ENCODE data around the gene TBPL1. TPM values are rescaled to one million over a fixed set of nuclear protein-coding genes. Genes with fewer than 3 reads are reported as not detected.

Gene TBPL1
- total RNA-seq, 1 donor from 2014 or later, result 40.0 TPM

GRCh38 chr6:134014588-134015137 is 61.6 kb downstream of the TBPL1 start:
- peaks cover 11% of the 10 kb centered on the region for H3K27me3 Mint-ChIP-seq
- no peaks in the 10 kb centered on the region for H3K36me3 Mint-ChIP-seq (ENCODE audit: low read depth)
- H3K4me3 Mint-ChIP-seq, result no peak overlapping the region
- no peak for DNase-seq
- peaks cover 12% of the 10 kb centered on the region for H3K4me1 Mint-ChIP-seq
- no peaks in the 10 kb centered on the region for H3K9me3 Mint-ChIP-seq
- H3K27ac Mint-ChIP-seq, result no peak overlapping the region
- intact Hi-C loops (cut with micrococcal nuclease), result loop anchor here (5.0 kb wide), 2 partner anchors 38 to 42 kb away; partner anchors contain the start of gene SLC2A12

DNA sequence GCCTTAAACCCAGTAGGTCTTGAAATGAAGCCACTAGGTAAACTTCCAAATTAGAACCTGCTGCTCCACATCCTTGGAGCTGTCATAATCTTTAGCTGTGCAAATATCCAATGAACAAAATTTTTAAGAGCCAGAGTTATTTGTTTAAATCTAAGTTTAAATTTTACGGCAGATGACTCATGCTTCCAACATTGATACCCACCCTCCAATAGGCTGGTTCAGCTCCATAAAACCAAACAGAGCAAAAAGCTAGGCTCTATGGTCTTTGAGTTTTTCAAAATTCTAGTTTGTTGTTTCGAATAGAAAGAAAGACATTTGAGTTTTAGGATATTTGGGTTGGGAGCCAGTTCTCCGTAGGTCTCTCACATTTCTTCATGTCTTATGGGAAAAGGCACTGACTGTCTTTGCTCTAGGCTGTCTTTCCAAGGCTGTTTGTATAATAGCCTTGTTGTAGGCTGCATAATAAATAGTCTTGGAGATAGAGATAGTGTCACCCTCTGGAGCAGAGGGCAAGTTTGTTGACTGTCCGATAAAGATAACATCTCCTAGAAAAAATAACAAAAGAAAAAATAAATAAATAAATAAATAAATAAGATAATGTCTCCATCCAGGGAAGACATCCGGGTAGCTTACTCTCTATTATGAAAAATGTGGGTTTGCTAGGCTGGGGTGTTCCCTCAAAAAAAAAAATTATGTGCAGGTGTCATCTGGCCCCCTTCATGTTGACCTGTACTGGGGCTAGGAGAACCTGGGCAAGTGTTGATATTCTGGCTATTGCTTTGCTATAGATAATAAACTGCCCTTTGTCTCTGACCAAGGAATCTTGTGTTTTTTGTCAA is 62.9 kb downstream of the TBPL1 start:
- H3K27me3 Mint-ChIP-seq, result peaks cover 15% of the 10 kb centered on the region
- H3K27ac Mint-ChIP-seq, result no peak overlapping the region
- no peaks in the 10 kb centered on the region for H3K4me1 Mint-ChIP-seq
- no peak for DNase-seq
- no peak overlapping the region for H3K4me3 Mint-ChIP-seq
- intact Hi-C loops (cut with micrococcal nuclease), result no loop called here
- H3K36me3 Mint-ChIP-seq (ENCODE audit: low read depth), result no peaks in the 10 kb centered on the region
- no peaks in the 10 kb centered on the region for H3K9me3 Mint-ChIP-seq

DNA sequence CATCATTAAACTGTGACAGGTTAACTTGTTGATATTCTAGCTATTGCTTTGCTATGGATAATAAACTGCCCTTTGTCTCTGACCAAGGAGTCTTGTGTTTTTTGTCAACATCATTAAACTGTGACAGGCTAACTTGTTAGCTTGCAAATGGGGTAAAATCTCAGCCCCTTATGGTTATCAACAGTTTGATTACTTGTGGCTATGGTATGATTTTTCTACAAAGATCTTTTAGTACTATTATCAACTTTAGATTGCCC is 63.5 kb downstream of the TBPL1 start:
- Mint-ChIP-seq H3K4me1 (no peaks in the 10 kb centered on the region), H3K36me3 (ENCODE audit: low read depth) (no peaks in the 10 kb centered on the region), H3K27me3 (peaks cover 15% of the 10 kb centered on the region), H3K9me3 (no peaks in the 10 kb centered on the region), H3K27ac (no peak overlapping the region), H3K4me3 (no peak overlapping the region)
- intact Hi-C loops (cut with micrococcal nuclease), result no loop called here
- DNase-seq, result no peak

- DNase-seq, result no peak
- Mint-ChIP-seq H3K27me3 (peaks cover 12% of the 10 kb centered on the region), H3K4me1 (no peaks in the 10 kb centered on the region), H3K27ac (no peak overlapping the region), H3K4me3 (no peak overlapping the region), H3K36me3 (ENCODE audit: low read depth) (no peaks in the 10 kb centered on the region), H3K9me3 (no peaks in the 10 kb centered on the region)
- intact Hi-C loops (cut with micrococcal nuclease), result no loop called here
These were observed 67.0 kb downstream of the TBPL1 start for GRCh38 chr6:134020071-134020470.

DNA sequence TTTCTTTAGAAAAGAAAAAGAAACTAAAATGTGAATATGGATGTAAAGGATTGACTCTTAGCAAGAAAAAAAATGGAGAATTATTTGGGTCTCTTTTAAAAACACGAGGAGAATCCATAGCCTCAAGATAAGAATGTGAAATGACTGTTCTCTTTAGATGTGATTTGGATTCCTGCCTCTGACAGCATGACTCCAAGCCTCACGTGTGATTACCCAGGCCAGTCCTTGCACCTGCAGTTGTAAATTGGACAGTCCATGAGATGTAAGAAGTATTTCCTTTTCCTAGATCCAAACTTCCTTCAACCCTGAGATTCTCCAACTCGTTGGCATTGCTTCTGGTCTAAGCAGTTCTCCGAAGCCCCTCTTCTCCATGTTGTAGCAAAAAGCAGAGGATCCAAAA is 67.5 kb downstream of the TBPL1 start:
- Mint-ChIP-seq H3K36me3 (ENCODE audit: low read depth) (no peaks in the 10 kb centered on the region), H3K4me1 (no peaks in the 10 kb centered on the region), H3K27me3 (peaks cover 10% of the 10 kb centered on the region), H3K9me3 (no peaks in the 10 kb centered on the region), H3K27ac (no peak overlapping the region), H3K4me3 (no peak overlapping the region)
- intact Hi-C loops (cut with micrococcal nuclease), result no loop called here
- no peak for DNase-seq

DNA sequence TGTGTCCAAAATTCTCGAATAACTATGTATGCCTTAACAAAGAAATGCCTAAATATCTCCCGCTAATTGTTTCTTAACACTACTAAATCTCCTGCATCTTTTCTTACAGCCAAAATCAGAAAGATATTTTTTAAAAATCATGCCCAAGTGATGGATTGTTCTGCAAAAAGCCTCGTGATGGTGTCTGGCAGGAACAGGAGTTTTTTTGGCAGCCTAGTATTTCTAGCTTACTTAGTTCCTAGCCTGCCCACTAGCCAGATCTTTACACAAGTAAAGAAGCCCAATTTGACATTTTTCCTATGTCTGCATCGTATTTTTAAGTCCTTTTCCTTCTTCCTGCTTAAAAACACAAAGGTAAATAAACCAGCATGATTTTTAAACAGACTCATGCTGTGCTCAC is 67.9 kb downstream of the TBPL1 start:
- Mint-ChIP-seq H3K9me3 (no peaks in the 10 kb centered on the region), H3K4me3 (no peak overlapping the region)

GRCh38 chr6:134021396-134022122 is 68.5 kb downstream of the TBPL1 start:
- no peak overlapping the region for H3K4me3 Mint-ChIP-seq
- H3K27me3 Mint-ChIP-seq, result peaks cover 8% of the 10 kb centered on the region
- no peaks in the 10 kb centered on the region for H3K4me1 Mint-ChIP-seq
- no peak for DNase-seq
- H3K36me3 Mint-ChIP-seq (ENCODE audit: low read depth), result no peaks in the 10 kb centered on the region
- intact Hi-C loops (cut with micrococcal nuclease), result no loop called here
- H3K9me3 Mint-ChIP-seq, result no peaks in the 10 kb centered on the region
- H3K27ac Mint-ChIP-seq, result no peak overlapping the region

More for the DNA sequence above, 67.9 kb downstream of the TBPL1 start:
- H3K36me3 Mint-ChIP-seq (ENCODE audit: low read depth), result no peaks in the 10 kb centered on the region
- no peak overlapping the region for H3K27ac Mint-ChIP-seq
- intact Hi-C loops (cut with micrococcal nuclease), result no loop called here
- H3K27me3 Mint-ChIP-seq, result peaks cover 10% of the 10 kb centered on the region
- DNase-seq, result no peak
- H3K4me1 Mint-ChIP-seq, result no peaks in the 10 kb centered on the region

DNA sequence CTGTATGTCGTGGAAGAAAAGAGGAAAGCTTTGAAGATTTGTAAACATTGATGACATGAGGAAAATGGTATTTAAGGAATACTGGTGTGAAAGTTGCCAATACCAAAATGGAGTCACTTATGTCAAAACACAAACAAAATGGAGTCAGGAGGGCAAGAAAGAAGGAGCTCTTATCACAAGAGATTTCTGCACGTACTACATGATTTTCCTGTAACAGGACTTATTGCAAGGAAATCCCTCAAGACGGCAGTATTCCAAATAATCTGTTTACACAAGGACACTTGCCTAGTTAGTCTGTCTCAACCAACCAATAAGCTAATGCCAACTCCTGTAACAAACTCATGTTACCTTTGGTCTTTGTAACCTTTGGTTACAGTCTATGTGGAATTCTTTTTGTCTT is 69.6 kb downstream of the TBPL1 start:
- Mint-ChIP-seq H3K27me3 (peaks cover 7% of the 10 kb centered on the region), H3K9me3 (no peaks in the 10 kb centered on the region), H3K36me3 (ENCODE audit: low read depth) (no peaks in the 10 kb centered on the region), H3K27ac (no peak overlapping the region), H3K4me3 (no peak overlapping the region), H3K4me1 (no peaks in the 10 kb centered on the region)
- intact Hi-C loops (cut with micrococcal nuclease), result no loop called here
- DNase-seq, result no peak

GRCh38 chr6:134026597-134026996 is 73.6 kb downstream of the TBPL1 start:
- H3K27ac Mint-ChIP-seq, result no peak overlapping the region
- H3K9me3 Mint-ChIP-seq, result no peaks in the 10 kb centered on the region
- intact Hi-C loops (cut with micrococcal nuclease), result no loop called here
- H3K27me3 Mint-ChIP-seq, result peaks cover 6% of the 10 kb centered on the region
- no peaks in the 10 kb centered on the region for H3K4me1 Mint-ChIP-seq
- no peaks in the 10 kb centered on the region for H3K36me3 Mint-ChIP-seq (ENCODE audit: low read depth)
- H3K4me3 Mint-ChIP-seq, result no peak overlapping the region
- DNase-seq, result no peak

- Mint-ChIP-seq H3K4me3 (no peak overlapping the region), H3K4me1 (no peaks in the 10 kb centered on the region), H3K27ac (no peak overlapping the region), H3K9me3 (no peaks in the 10 kb centered on the region), H3K27me3 (peaks cover 10% of the 10 kb centered on the region), H3K36me3 (ENCODE audit: low read depth) (no peaks in the 10 kb centered on the region)
- intact Hi-C loops (cut with micrococcal nuclease), result no loop called here
- DNase-seq, result no peak
These were observed 75.4 kb downstream of the TBPL1 start for GRCh38 chr6:134028438-134028837.

DNA sequence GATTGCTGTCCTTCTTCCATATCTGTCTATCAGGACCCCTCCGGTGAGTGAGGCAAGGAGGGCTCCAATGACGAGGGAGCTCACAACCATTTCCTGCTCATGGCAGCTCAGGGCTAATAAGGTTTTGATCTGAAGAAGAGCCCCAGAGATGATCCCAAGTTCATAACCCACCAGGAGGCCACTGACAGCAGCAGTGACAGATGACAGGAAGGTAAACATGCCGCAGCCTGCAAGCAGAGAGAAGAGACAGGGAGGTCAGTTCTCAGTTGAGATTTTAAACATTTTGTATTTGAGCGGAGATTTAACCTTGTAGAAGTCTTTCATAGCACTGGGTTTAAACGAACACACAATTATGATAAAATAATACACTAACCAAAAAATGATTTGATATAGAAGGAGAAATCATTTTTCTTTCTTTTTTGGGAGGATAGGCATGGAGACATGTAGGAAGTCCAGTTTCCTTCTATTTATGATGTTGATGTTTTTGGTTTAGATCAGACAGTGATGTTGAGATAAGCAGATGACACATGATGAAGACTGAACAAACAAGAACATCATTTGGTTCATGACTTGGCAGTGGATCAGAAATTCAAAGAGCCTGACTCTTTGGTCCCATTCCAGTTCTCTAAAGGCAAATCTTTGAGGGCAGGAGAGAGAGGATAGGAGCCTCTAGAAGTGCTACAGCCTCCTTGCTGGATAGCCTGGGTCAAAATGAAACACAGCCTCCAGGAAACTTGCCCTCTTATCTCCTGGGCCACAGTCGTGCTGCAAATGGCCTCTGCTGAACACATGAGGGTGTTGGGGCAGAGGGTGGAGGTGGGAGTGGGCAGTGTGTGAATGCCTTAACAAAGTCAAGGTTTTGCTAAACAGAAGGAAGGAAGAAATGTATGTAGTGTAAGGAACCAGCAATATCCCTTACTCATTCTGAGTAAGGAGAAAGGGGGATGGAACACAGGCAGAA is 76.8 kb downstream of the TBPL1 start:
- intact Hi-C loops (cut with micrococcal nuclease), result no loop called here
- no peak overlapping the region for H3K27ac Mint-ChIP-seq
- peaks cover 7% of the 10 kb centered on the region for H3K27me3 Mint-ChIP-seq
- H3K4me1 Mint-ChIP-seq, result peaks cover 7% of the 10 kb centered on the region
- H3K36me3 Mint-ChIP-seq (ENCODE audit: low read depth), result no peaks in the 10 kb centered on the region
- H3K9me3 Mint-ChIP-seq, result no peaks in the 10 kb centered on the region
- no peak overlapping the region for H3K4me3 Mint-ChIP-seq
- DNase-seq, result no peak

GRCh38 chr6:134031696-134032255 is 78.8 kb downstream of the TBPL1 start:
- intact Hi-C loops (cut with micrococcal nuclease), result no loop called here

GRCh38 chr6:134034478-134034877 is 81.5 kb downstream of the TBPL1 start:
- intact Hi-C loops (cut with micrococcal nuclease), result no loop called here
- Mint-ChIP-seq H3K4me1 (peaks cover 12% of the 10 kb centered on the region), H3K27me3 (peaks cover 7% of the 10 kb centered on the region), H3K4me3 (no peak overlapping the region), H3K36me3 (ENCODE audit: low read depth) (no peaks in the 10 kb centered on the region), H3K9me3 (no peaks in the 10 kb centered on the region), H3K27ac (no peak overlapping the region)
- peak; percentile 61 for DNase-seq

More at GRCh38 chr6:134031696-134032255, 78.8 kb downstream of the TBPL1 start:
- H3K36me3 Mint-ChIP-seq (ENCODE audit: low read depth), result no peaks in the 10 kb centered on the region
- H3K27ac Mint-ChIP-seq, result no peak overlapping the region
- H3K4me3 Mint-ChIP-seq, result no peak overlapping the region
- no peak for DNase-seq
- H3K9me3 Mint-ChIP-seq, result no peaks in the 10 kb centered on the region
- H3K27me3 Mint-ChIP-seq, result peaks cover 7% of the 10 kb centered on the region
- peaks cover 12% of the 10 kb centered on the region for H3K4me1 Mint-ChIP-seq

Measured in activated CD4-positive, alpha-beta T cell treated with anti-CD3 and anti-CD28 coated beads, Interleukin-2, amount 10 ng/mL, durations not matched to agents 24 days and 14 days (primary cell).